Sigmoid colon (tissue), 7 donors: ENCODE data around the gene UPF2. TPM values are rescaled to one million over a fixed set of nuclear protein-coding genes. Genes with fewer than 3 reads are reported as not detected.
"Not testable (repeated sequence)": the region's sequence is repeated elsewhere in the genome, so short reads cannot be mapped to it uniquely, and the experiment has no call there.

Experiments used
- DNase-seq: peaks from one replicate; pipeline ENCODE4 v3.0.0-alpha.2; 2019
- H3K27ac ChIP-seq, 4 donors: fragments of 200-600 bp; sonication (generic); one replicate each; pipeline ENCODE4 v1.5.1; 2016 to 2019; ENCODE audit warnings: mild to moderate bottlenecking in 1 of 4
- H3K27me3 ChIP-seq, 3 donors: fragments of 200-600 bp; sonication (generic); one replicate each; pipeline ENCODE4 v1.5.1; 2019; ENCODE audit warnings: mild to moderate bottlenecking in 1 of 3
- H3K36me3 ChIP-seq, 4 donors: fragments of 200-600 bp; sonication (generic); one replicate each; pipeline ENCODE4 v1.5.1; 2016 to 2019
- H3K4me1 ChIP-seq, 4 donors: fragments of 200-600 bp; sonication (generic); one replicate each; pipeline ENCODE4 v1.5.1; 2017 to 2019
- H3K4me3 ChIP-seq, 4 donors: fragments of 200-600 bp; sonication (generic); one replicate each; pipeline ENCODE4 v1.5.1; 2017 to 2019; ENCODE audit warnings: mild to moderate bottlenecking in 2 of 4, moderate library complexity in 1 of 4
- H3K9me3 ChIP-seq, 4 donors: fragments of 200-600 bp in 3 of 4; sonication (generic) in 3 of 4; one replicate each; pipeline versions ENCODE4 v1.5.1 to v1.6.1; 2013 to 2019
- EP300 ChIP-seq, 4 donors: sonication (generic); formaldehyde crosslinking; IDR thresholded peaks; one replicate each; pipeline ENCODE4 v1.6.1; 2017; ENCODE audit warnings: antibody characterized with exemption in 4 of 4
- POLR2A ChIP-seq, 2 donors: fragments of 450-650 bp; IDR thresholded peaks; one replicate each; pipeline ENCODE4 v1.6.1; 2016; ENCODE audit warnings: antibody characterized with exemption in 2 of 2, mild to moderate bottlenecking in 2 of 2, moderate library complexity in 2 of 2
- POLR2AphosphoS5 ChIP-seq, 4 donors: sonication (generic); formaldehyde crosslinking; IDR thresholded peaks; one replicate each; pipeline ENCODE4 v1.6.1; 2017; ENCODE audit warnings: antibody characterized with exemption in 4 of 4
- WGBS, 2 donors: extraction: QIAGEN DNeasy Blood & Tissue Kit; methylation state at CpG; one replicate each; pipeline ENCODE4 v1.1.7; 2013; 5-methylcytosine and 5-hydroxymethylcytosine counted together
- intact Hi-C: fragments of 100-400 bp; cut with DNase I; formaldehyde crosslinking; loops from one replicate; pipeline ENCODE4 v1.15.1; 2023
- polyA plus RNA-seq, 3 donors: library from polyadenylated mRNA; stranded (reverse); fragments of 200-250 nt; gene quantifications; one replicate each; pipeline ENCODE4 v1.2.3, GENCODE V29; 2013
- total RNA-seq, 4 donors: library from RNA; depleted of rRNA; stranded (reverse); fragments of >200 nt; gene quantifications; one replicate each; pipeline ENCODE4 v1.1.0, GENCODE V29; 2016
- TF ChIP-seq, protein P1 (sequence below), 4 experiments: fragments of 450-650 bp in 3 of 4; fragments of 200-600 bp in 1 of 4; IDR thresholded peaks; one replicate each; pipeline ENCODE4 v1.5.1; 2016 to 2019; ENCODE audit warnings: antibody characterized with exemption in 4 of 4, mild to moderate bottlenecking in 3 of 4, moderate library complexity in 2 of 4
- donor health status: healthy with polysubstance abuse.
- donor health status: Bipolar disorder and iron deficiency.
- donor health status: healthy.

UPF2 gene
- total and polyA plus RNA-seq, 7 donors = 11.4 to 36.9 (median 29.3) TPM

DNA sequence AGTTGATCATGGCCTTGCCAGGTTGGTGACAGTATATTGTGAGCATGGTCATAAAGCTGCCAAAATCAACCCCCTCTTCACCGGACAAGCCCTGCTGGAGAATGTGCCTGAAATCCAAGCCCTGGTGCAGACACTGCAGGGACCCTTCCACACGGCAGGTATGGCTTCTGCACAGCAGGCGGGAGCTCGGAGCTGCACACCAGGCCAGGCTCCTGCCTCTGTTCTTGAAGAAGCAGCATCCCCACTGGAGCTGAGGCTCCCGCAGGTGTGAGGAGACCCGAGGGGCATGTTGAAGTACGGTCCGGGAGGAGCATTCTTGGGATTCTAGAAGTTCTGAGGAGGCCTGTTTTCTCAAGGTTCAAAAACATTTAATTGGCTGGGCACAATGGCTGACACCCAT is 38.9 kb upstream of the UPF2 start:
- Histone ChIP-seq H3K27ac (no peak overlapping the region), H3K4me1 (no peaks in the 10 kb centered on the region), H3K27me3 (no peaks in the 10 kb centered on the region), H3K9me3 (no peaks in the 10 kb centered on the region), H3K36me3 (peaks cover 0 to 59% (median 13%) of the 10 kb centered on the region in 4 donors), H3K4me3 (no peak overlapping the region)
- WGBS, 2 donors = 94 to 98% methylated on average over 8 of the region's 8 CpGs
- intact Hi-C loops = no loop called here
- no peak for TF ChIP-seq POLR2AphosphoS5 (IDR thresholded peaks at IDR 0.05)
- TF ChIP-seq EP300 (IDR thresholded peaks at IDR 0.05) = no peak
- TF ChIP-seq, protein P1, sequence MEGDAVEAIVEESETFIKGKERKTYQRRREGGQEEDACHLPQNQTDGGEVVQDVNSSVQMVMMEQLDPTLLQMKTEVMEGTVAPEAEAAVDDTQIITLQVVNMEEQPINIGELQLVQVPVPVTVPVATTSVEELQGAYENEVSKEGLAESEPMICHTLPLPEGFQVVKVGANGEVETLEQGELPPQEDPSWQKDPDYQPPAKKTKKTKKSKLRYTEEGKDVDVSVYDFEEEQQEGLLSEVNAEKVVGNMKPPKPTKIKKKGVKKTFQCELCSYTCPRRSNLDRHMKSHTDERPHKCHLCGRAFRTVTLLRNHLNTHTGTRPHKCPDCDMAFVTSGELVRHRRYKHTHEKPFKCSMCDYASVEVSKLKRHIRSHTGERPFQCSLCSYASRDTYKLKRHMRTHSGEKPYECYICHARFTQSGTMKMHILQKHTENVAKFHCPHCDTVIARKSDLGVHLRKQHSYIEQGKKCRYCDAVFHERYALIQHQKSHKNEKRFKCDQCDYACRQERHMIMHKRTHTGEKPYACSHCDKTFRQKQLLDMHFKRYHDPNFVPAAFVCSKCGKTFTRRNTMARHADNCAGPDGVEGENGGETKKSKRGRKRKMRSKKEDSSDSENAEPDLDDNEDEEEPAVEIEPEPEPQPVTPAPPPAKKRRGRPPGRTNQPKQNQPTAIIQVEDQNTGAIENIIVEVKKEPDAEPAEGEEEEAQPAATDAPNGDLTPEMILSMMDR (IDR thresholded peaks at IDR 0.05) = no peak
- TF ChIP-seq POLR2A (IDR thresholded peaks at IDR 0.05) = no peak
- no peak for DNase-seq

DNA sequence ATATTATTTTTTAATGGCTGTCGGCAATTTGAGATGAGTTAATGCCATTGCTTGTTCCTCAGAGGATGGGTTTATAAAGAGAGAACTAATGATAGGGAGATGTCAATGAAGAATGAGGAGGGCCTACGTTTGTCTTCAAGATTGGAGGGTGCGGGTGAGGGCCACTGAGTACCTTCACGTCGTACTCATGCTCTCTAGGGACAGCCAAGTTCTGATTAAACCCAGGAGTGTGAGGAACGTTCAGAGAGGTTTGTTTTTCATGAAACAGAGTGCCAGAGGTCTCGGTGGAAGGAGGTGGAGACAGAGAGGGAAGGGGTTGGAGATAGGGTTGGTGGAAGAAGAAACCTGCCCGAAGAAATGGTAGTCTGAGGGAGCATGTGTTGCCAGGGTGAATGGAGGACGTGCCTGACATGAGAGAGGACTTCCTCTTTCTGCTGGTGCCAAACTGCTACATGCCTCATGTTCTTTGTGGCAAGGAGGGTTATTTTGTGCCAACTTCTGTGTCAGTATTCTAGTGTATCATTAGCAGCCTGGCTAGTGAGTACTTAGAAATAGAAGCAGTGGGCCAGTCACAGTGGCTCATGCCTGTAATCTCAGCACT is 35.1 kb upstream of the UPF2 start:
- H3K27ac ChIP-seq = no peak overlapping the region
- DNase-seq = no peak
- WGBS, 2 donors = 69 to 84% methylated on average over 9 of the region's 9 CpGs
- no peak for TF ChIP-seq EP300 (IDR thresholded peaks at IDR 0.05)
- no peak for TF ChIP-seq POLR2AphosphoS5 (IDR thresholded peaks at IDR 0.05)
- no peak for TF ChIP-seq POLR2A (IDR thresholded peaks at IDR 0.05)
- TF ChIP-seq, protein P1 (IDR thresholded peaks at IDR 0.05) = no peak
- no peak overlapping the region for H3K4me3 ChIP-seq
- no peaks in the 10 kb centered on the region for H3K9me3 ChIP-seq
- no peaks in the 10 kb centered on the region for H3K27me3 ChIP-seq
- intact Hi-C loops = no loop called here
- peaks cover 0 to 28% (median 2%) of the 10 kb centered on the region in 4 donors for H3K36me3 ChIP-seq
- no peaks in the 10 kb centered on the region for H3K4me1 ChIP-seq

DNA sequence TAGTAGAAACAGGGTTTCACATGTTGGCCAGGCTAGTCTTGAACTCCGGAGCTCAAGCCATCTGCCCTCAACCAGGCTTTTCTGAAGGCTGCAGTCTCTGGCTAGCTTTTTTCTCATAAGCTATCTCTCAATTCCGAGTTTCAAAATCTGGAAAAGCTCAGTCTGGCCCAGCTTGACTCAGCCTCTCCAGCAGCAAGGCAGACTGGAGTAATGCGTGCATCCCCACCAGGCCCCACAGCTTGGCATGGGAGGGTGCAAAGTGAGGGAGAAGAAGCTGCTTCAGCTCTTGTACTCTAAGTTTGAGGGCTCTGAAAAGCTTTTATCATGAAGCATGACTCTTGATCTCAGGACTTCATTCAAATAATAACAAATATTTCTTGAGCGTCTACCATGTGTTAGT is 30.9 kb upstream of the UPF2 start:
- no peak overlapping the region for H3K27ac ChIP-seq

DNA sequence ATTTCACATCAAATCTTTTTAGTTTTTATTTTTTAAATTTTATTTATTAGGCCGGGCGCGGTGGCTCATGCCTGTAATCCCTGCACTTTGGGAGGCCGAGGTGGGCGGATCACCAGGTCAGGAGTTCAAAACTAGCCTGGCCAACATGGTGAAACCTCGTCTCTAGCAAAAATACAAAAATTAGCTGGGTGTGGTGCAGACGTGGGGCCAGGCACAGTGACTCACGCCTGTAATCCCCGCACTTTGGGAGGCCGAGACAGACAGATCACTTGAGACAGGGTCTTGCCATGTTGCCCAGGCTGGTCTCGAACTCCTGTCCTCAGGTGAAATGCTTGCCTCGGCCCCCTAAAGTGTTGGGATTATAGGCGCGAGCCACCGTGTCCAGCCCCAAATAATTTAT is 28.8 kb upstream of the UPF2 start:
- 94 to 95% methylated on average over 15 of the region's 15 CpGs for WGBS, 2 donors
- H3K27me3 ChIP-seq, H3K9me3 ChIP-seq, H3K4me3 ChIP-seq, H3K27ac ChIP-seq, DNase-seq, intact Hi-C loops, H3K36me3 ChIP-seq: not testable (repeated sequence)
- peaks cover 0 to 17% (median 9%) of the 10 kb centered on the region in 4 donors for H3K4me1 ChIP-seq

More for the DNA sequence above, 30.9 kb upstream of the UPF2 start:
- intact Hi-C loops = no loop called here
- peaks cover 0 to 14% (median 2%) of the 10 kb centered on the region in 4 donors for H3K36me3 ChIP-seq
- no peak overlapping the region for H3K4me3 ChIP-seq
- DNase-seq = no peak
- H3K9me3 ChIP-seq = no peaks in the 10 kb centered on the region
- no peak for TF ChIP-seq POLR2AphosphoS5 (IDR thresholded peaks at IDR 0.05)
- TF ChIP-seq, protein P1 (IDR thresholded peaks at IDR 0.05) = no peak
- TF ChIP-seq EP300 (IDR thresholded peaks at IDR 0.05) = no peak
- TF ChIP-seq POLR2A (IDR thresholded peaks at IDR 0.05) = no peak
- H3K4me1 ChIP-seq = peaks cover 0 to 17% (median 9%) of the 10 kb centered on the region in 4 donors
- WGBS, 2 donors = 88 to 90% methylated on average over 4 of the region's 4 CpGs
- H3K27me3 ChIP-seq = no peaks in the 10 kb centered on the region

DNA sequence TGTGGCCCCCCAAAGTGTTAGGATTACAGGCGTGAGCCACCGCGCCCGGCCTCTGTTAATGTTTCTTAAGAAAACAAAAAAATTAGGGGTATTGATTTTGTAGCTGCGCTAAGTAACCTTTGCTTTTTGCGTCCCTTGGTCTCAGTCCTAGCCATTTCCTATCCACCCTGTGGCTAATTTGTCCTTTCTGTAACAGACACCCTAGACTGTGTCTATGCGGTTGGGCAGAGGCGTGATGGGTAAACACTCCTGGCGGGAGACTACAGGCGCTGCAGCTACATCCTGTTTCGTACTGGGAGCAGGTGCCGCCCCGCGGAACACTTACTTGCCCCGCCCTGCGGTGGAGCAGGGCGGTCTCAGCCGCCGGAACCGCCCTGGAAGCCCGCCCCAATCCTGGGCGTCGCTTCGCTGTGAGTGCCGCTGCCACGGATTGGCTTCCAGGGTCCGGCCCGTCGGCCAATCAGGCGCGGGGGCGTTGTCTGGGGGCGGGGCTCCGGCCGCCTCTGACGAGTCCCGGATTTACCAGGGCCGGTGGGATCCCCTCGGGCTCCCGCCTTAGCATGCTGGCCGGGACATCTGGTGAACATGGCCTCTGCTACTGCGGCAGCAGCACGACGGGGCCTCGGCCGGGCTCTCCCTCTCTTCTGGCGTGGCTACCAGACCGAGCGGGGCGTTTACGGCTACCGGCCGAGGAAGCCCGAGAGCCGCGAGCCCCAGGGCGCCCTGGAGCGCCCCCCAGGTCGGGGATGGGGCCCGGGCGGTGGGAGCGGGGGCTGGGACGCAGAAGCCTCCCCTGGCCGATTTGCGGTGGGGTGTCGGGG is 26.1 kb upstream of the UPF2 start, which contains the start of gene DHTKD1:
Gene DHTKD1, plus strand, starts transcription at position 506 of the 821 bp plus-strand sequence. Its CDS starts 80 bp downstream, at position 586.
- H3K9me3 ChIP-seq = no peaks in the 10 kb centered on the region
- peaks cover 0 to 17% (median 9%) of the 10 kb centered on the region in 4 donors for H3K4me1 ChIP-seq
- H3K4me3 ChIP-seq = peak within 1 kb of the TSS; percentile 78 to 96 (median 94)
- DNase-seq = peak; percentile 99
- no peaks in the 10 kb centered on the region for H3K36me3 ChIP-seq
- intact Hi-C loops = loop anchor here (1.0 to 2.0 kb wide), 2 partner anchors 25 to 60 kb away; partner anchors contain the start of gene SEC61A2
- TF ChIP-seq POLR2A (IDR thresholded peaks at IDR 0.05) (peak; percentile 52 to 60), EP300 (IDR thresholded peaks at IDR 0.05) (peak in 2 of 4 donors; percentile 7 to 45), POLR2AphosphoS5 (IDR thresholded peaks at IDR 0.05) (peak; percentile 65 to 87 (median 75))
- TF ChIP-seq, protein P1 (IDR thresholded peaks at IDR 0.05) = peak in 3 of 4 experiments; percentile 51 to 72 (median 72)
- no peaks in the 10 kb centered on the region for H3K27me3 ChIP-seq
- peak within 1 kb of the TSS; percentile 80 to 87 (median 84) for H3K27ac ChIP-seq
- WGBS, 2 donors = 1 to 4% methylated on average over 66 of the region's 66 CpGs
